Measurements from ENCODE around the gene OLFML2A. TPM values are rescaled to one million over a fixed set of nuclear protein-coding genes. Genes with fewer than 3 reads are reported as not detected.

Gene OLFML2A
- total RNA-seq, 1 donor from 2014 or later, result 469 TPM

- Mint-ChIP-seq H3K4me1 (ENCODE audit: low read depth) (peaks cover 50% of the 10 kb centered on the region), H3K4me3 (ENCODE audit: unreplicated experiment) (no peak overlapping the region), H3K9me3 (ENCODE audit: low read depth) (no peaks in the 10 kb centered on the region), H3K27me3 (ENCODE audit: low read depth) (no peaks in the 10 kb centered on the region), H3K36me3 (ENCODE audit: low read depth) (peaks cover 14% of the 10 kb centered on the region), H3K27ac (ENCODE audit: unreplicated experiment) (peak overlapping the region; percentile 14)
- no peak for TF ChIP-seq CTCF (IDR thresholded peaks at IDR 0.05)
- DNase-seq (ENCODE audit: low spot score), result no peak
Observed at GRCh38 chr9:124792257-124793014, 15.5 kb downstream of the OLFML2A start.

DNA sequence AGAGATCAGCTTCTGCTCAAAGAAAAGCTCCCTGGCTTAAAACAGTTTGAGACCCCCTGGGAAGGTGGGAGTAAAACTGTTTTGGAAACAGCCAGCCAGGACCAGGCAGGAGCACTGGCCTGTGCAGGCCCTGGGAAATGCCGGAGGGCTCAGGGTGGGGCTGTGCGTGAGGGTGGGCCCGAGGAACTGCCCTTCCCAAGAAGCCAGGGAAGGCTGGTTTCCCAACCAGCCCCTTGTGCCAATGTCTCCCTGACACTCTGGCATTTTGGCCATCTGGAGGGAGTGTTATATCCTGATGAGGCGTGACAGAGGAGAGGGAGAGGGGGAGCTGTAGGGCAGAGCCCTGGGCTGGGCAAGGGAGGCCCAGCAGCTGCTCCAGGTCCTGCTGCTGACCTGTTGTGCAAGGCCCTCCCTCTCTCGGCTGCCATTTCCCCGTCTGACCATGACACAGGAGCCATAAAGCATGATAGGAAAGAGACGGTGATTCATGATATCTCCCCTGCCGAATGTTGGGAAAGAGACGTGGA lies 16.1 kb downstream of the OLFML2A start:
- Mint-ChIP-seq H3K27ac (ENCODE audit: unreplicated experiment) (no peak overlapping the region), H3K36me3 (ENCODE audit: low read depth) (peaks cover 14% of the 10 kb centered on the region)

DNA sequence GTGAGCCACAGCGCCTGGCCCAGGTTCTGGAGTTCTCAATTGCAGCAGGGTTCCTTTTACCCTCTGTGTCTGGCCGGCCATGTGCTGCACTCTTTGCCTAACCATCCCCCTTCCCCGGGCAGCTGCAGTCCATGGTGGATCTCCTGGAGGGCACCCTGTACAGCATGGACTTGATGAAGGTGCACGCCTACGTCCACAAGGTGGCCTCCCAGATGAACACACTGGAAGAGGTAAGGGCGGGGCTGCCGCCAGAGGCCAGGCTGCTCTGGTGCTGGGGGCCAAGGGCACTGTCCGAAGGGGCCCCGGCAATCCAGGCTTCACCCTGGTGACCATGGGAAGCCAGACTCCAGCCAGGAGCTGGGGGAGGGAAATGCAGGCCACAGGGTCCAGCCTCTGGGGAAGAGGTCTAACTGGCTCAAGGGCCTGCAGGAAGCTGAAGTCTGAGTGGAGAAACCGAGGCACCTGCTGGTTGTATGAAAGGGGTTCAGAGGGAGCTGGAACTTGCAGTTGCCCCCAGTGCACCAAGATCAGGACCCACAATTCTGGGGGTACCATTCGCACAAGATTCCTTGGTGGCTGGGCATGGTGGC lies 18.1 kb downstream of the OLFML2A start:
- H3K4me3 Mint-ChIP-seq (ENCODE audit: unreplicated experiment), result no peak overlapping the region
- no peak for DNase-seq (ENCODE audit: low spot score)
- H3K27me3 Mint-ChIP-seq (ENCODE audit: low read depth), result no peaks in the 10 kb centered on the region
- H3K27ac Mint-ChIP-seq (ENCODE audit: unreplicated experiment), result no peak overlapping the region
- peaks cover 12% of the 10 kb centered on the region for H3K36me3 Mint-ChIP-seq (ENCODE audit: low read depth)
- TF ChIP-seq CTCF (IDR thresholded peaks at IDR 0.05), result peak; percentile 17
- H3K9me3 Mint-ChIP-seq (ENCODE audit: low read depth), result no peaks in the 10 kb centered on the region
- H3K4me1 Mint-ChIP-seq (ENCODE audit: low read depth), result peaks cover 42% of the 10 kb centered on the region

More for the DNA sequence above, 16.1 kb downstream of the OLFML2A start:
- no peak for TF ChIP-seq CTCF (IDR thresholded peaks at IDR 0.05)
- DNase-seq (ENCODE audit: low spot score), result no peak
- Mint-ChIP-seq H3K27me3 (ENCODE audit: low read depth) (no peaks in the 10 kb centered on the region), H3K9me3 (ENCODE audit: low read depth) (no peaks in the 10 kb centered on the region), H3K4me3 (ENCODE audit: unreplicated experiment) (no peak overlapping the region), H3K4me1 (ENCODE audit: low read depth) (peaks cover 53% of the 10 kb centered on the region)

GRCh38 chr9:124795881-124796431 lies 19.0 kb downstream of the OLFML2A start:
- Mint-ChIP-seq H3K27me3 (ENCODE audit: low read depth) (no peaks in the 10 kb centered on the region), H3K4me1 (ENCODE audit: low read depth) (peaks cover 42% of the 10 kb centered on the region), H3K9me3 (ENCODE audit: low read depth) (no peaks in the 10 kb centered on the region), H3K27ac (ENCODE audit: unreplicated experiment) (peak overlapping the region; percentile 12), H3K36me3 (ENCODE audit: low read depth) (peaks cover 17% of the 10 kb centered on the region), H3K4me3 (ENCODE audit: unreplicated experiment) (no peak overlapping the region)
- no peak for TF ChIP-seq CTCF (IDR thresholded peaks at IDR 0.05)
- DNase-seq (ENCODE audit: low spot score), result no peak

- no peaks in the 10 kb centered on the region for H3K9me3 Mint-ChIP-seq (ENCODE audit: low read depth)
- DNase-seq (ENCODE audit: low spot score), result no peak
Observed at GRCh38 chr9:124797343-124798103, 20.6 kb downstream of the OLFML2A start.

More at GRCh38 chr9:124797343-124798103, 20.6 kb downstream of the OLFML2A start:
- H3K27ac Mint-ChIP-seq (ENCODE audit: unreplicated experiment), result no peak overlapping the region
- no peak overlapping the region for H3K4me3 Mint-ChIP-seq (ENCODE audit: unreplicated experiment)
- TF ChIP-seq CTCF (IDR thresholded peaks at IDR 0.05), result no peak
- peaks cover 17% of the 10 kb centered on the region for H3K36me3 Mint-ChIP-seq (ENCODE audit: low read depth)
- no peaks in the 10 kb centered on the region for H3K27me3 Mint-ChIP-seq (ENCODE audit: low read depth)
- H3K4me1 Mint-ChIP-seq (ENCODE audit: low read depth), result peaks cover 39% of the 10 kb centered on the region

Data from chondrocyte (in vitro differentiated cells).